SJCRH30 (cell line): Measurements from ENCODE around the gene OR4Q2. TPM values are rescaled to one million over a fixed set of nuclear protein-coding genes. Genes with fewer than 3 reads are reported as not detected.
"Not testable (repeated sequence)": the region's sequence is repeated elsewhere in the genome, so short reads cannot be mapped to it uniquely, and the experiment has no call there.

Experiments used
- DNase-seq, 2 experiments: peaks; one replicate each; pipeline ENCODE4 v3.0.0-alpha.2; 2015 to 2020
- H3K27ac ChIP-seq: fragments of 250-450 bp; sonication (Bioruptor Pico); 2 replicates; pipeline ENCODE4 v1.5.1; 2020; ENCODE audit warnings: mild to moderate bottlenecking, moderate library complexity
- H3K27me3 ChIP-seq: fragments of 250-450 bp; sonication (Bioruptor Pico); 2 replicates; pipeline ENCODE4 v1.5.1; 2020; ENCODE audit warnings: mild to moderate bottlenecking, moderate library complexity
- H3K36me3 ChIP-seq: fragments of 250-450 bp; sonication (Bioruptor Pico); 2 replicates; pipeline ENCODE4 v1.5.1; 2020; ENCODE audit warnings: mild to moderate bottlenecking, moderate library complexity
- H3K4me1 ChIP-seq: fragments of 250-450 bp; sonication (Bioruptor Pico); 2 replicates; pipeline ENCODE4 v1.5.1; 2020; ENCODE audit warnings: mild to moderate bottlenecking, moderate library complexity
- H3K4me3 ChIP-seq: fragments of 250-450 bp; sonication (Bioruptor Pico); 2 replicates; pipeline ENCODE4 v1.5.1; 2020; ENCODE audit warnings: mild to moderate bottlenecking, moderate library complexity
- H3K9me3 ChIP-seq: fragments of 250-450 bp; sonication (Bioruptor Pico); replicated peaks from 2 replicates; pipeline ENCODE4 v1.5.1; 2020; ENCODE audit warnings: mild to moderate bottlenecking, moderate library complexity
- total RNA-seq: library from RNA; depleted of rRNA; stranded (reverse); fragments of >200 nt; shearing (Covaris generic); gene quantifications from 2 replicates; pipeline ENCODE4 v1.2.3, GENCODE V29; 2014; rRNA removed

The OR4Q2 gene
- total RNA-seq: not detected in 2 replicates

GRCh38 chr14:20001863-20002262 is at the start of gene OR4Q2:
Gene OR4Q2 (plus strand): TSS chr14:20002163.
- Histone ChIP-seq H3K4me1 (no peaks in the 10 kb centered on the region), H3K4me3 (no peak within 1 kb of the TSS), H3K36me3 (no peaks in the 10 kb centered on the region), H3K9me3 (no peaks in the 10 kb centered on the region), H3K27ac (no peak within 1 kb of the TSS), H3K27me3 (no peaks in the 10 kb centered on the region)
- no peak for DNase-seq

- not testable (repeated sequence) for H3K36me3 ChIP-seq, H3K27ac ChIP-seq, DNase-seq, H3K9me3 ChIP-seq, H3K4me1 ChIP-seq, H3K27me3 ChIP-seq, H3K4me3 ChIP-seq
Observed at GRCh38 chr14:19969735-19970134, 32.2 kb upstream of the OR4Q2 start.

- no peak overlapping the region for H3K27ac ChIP-seq
- H3K36me3 ChIP-seq: no peaks in the 10 kb centered on the region
- H3K9me3 ChIP-seq: no peaks in the 10 kb centered on the region
- no peak for DNase-seq
- H3K4me1 ChIP-seq: no peaks in the 10 kb centered on the region
- no peaks in the 10 kb centered on the region for H3K27me3 ChIP-seq
- no peak overlapping the region for H3K4me3 ChIP-seq
Observed at GRCh38 chr14:19974844-19975243, 27.1 kb upstream of the OR4Q2 start.

GRCh38 chr14:19975291-19975690 is 26.7 kb upstream of the OR4Q2 start, which contains the start of gene OR4K15:
Gene OR4K15 (plus strand): TSS chr14:19975591. CDS start chr14:19975591, 0 bp downstream.
- H3K4me3 ChIP-seq: no peak within 1 kb of the TSS
- no peaks in the 10 kb centered on the region for H3K9me3 ChIP-seq
- no peaks in the 10 kb centered on the region for H3K36me3 ChIP-seq
- no peaks in the 10 kb centered on the region for H3K4me1 ChIP-seq
- no peak for DNase-seq
- H3K27ac ChIP-seq: no peak within 1 kb of the TSS
- no peaks in the 10 kb centered on the region for H3K27me3 ChIP-seq

- H3K27ac ChIP-seq: no peak overlapping the region
- H3K9me3 ChIP-seq: no peaks in the 10 kb centered on the region
- no peak overlapping the region for H3K4me3 ChIP-seq
- DNase-seq: no peak
- H3K4me1 ChIP-seq: no peaks in the 10 kb centered on the region
- no peaks in the 10 kb centered on the region for H3K36me3 ChIP-seq
- H3K27me3 ChIP-seq: no peaks in the 10 kb centered on the region
Observed at GRCh38 chr14:19993438-19993837, 8.5 kb upstream of the OR4Q2 start.

- no peaks in the 10 kb centered on the region for H3K4me1 ChIP-seq
- no peaks in the 10 kb centered on the region for H3K27me3 ChIP-seq
- H3K4me3 ChIP-seq: no peak overlapping the region
- no peaks in the 10 kb centered on the region for H3K9me3 ChIP-seq
- H3K27ac ChIP-seq: no peak overlapping the region
- no peaks in the 10 kb centered on the region for H3K36me3 ChIP-seq
- DNase-seq: no peak
Observed at GRCh38 chr14:20002319-20002718, 356 bp downstream of the OR4Q2 start.

- no peak overlapping the region for H3K4me3 ChIP-seq
- no peaks in the 10 kb centered on the region for H3K4me1 ChIP-seq
- H3K27me3 ChIP-seq: no peaks in the 10 kb centered on the region
- H3K9me3 ChIP-seq: no peaks in the 10 kb centered on the region
- no peak for DNase-seq
- H3K36me3 ChIP-seq: no peaks in the 10 kb centered on the region
- no peak overlapping the region for H3K27ac ChIP-seq
Observed at GRCh38 chr14:20008156-20008555, 6.2 kb downstream of the OR4Q2 start.

GRCh38 chr14:20019257-20019865 is 17.4 kb downstream of the OR4Q2 start, which contains the start of gene OR4K14:
Gene OR4K14 (minus strand): TSS chr14:20019307. CDS start chr14:20015193, 4,114 bp downstream.
- DNase-seq: no peak
- Histone ChIP-seq H3K27ac (no peak within 1 kb of the TSS), H3K4me1 (no peaks in the 10 kb centered on the region), H3K27me3 (no peaks in the 10 kb centered on the region), H3K36me3 (no peaks in the 10 kb centered on the region), H3K9me3 (no peaks in the 10 kb centered on the region), H3K4me3 (no peak within 1 kb of the TSS)

GRCh38 chr14:20031058-20031457 is 29.1 kb downstream of the OR4Q2 start:
- Histone ChIP-seq H3K9me3 (no peaks in the 10 kb centered on the region), H3K27me3 (no peaks in the 10 kb centered on the region; the same call in 1 of the 2 replicates), H3K4me1 (no peaks in the 10 kb centered on the region), H3K27ac (no peak overlapping the region), H3K4me3 (no peak overlapping the region), H3K36me3 (no peaks in the 10 kb centered on the region)
- DNase-seq: no peak

- Histone ChIP-seq H3K4me1 (no peaks in the 10 kb centered on the region), H3K9me3 (no peaks in the 10 kb centered on the region), H3K27ac (no peak overlapping the region), H3K36me3 (no peaks in the 10 kb centered on the region), H3K27me3 (no peaks in the 10 kb centered on the region), H3K4me3 (no peak overlapping the region)
- no peak for DNase-seq
Observed at GRCh38 chr14:20035449-20035848, 33.5 kb downstream of the OR4Q2 start.

- Histone ChIP-seq H3K4me1 (no peaks in the 10 kb centered on the region), H3K27me3 (no peaks in the 10 kb centered on the region), H3K9me3 (no peaks in the 10 kb centered on the region), H3K36me3 (no peaks in the 10 kb centered on the region), H3K4me3 (no peak within 1 kb of the TSS), H3K27ac (no peak within 1 kb of the TSS)
- DNase-seq: no peak
Observed at GRCh38 chr14:20035938-20036337, 34.0 kb downstream of the OR4Q2 start, which contains the start of gene OR4K13. Gene OR4K13 (minus strand): TSS chr14:20036038. CDS start chr14:20034758, 1,280 bp downstream.

- Histone ChIP-seq H3K36me3 (no peaks in the 10 kb centered on the region), H3K27ac (no peak overlapping the region), H3K9me3 (no peaks in the 10 kb centered on the region), H3K27me3 (no peaks in the 10 kb centered on the region), H3K4me3 (no peak overlapping the region), H3K4me1 (no peaks in the 10 kb centered on the region)
- no peak for DNase-seq
Observed at GRCh38 chr14:20044243-20044642, 42.3 kb downstream of the OR4Q2 start.

- no peak overlapping the region for H3K27ac ChIP-seq
Observed at GRCh38 chr14:20048202-20048601, 46.2 kb downstream of the OR4Q2 start.

More at GRCh38 chr14:20048202-20048601, 46.2 kb downstream of the OR4Q2 start:
- Histone ChIP-seq H3K4me3 (no peak overlapping the region), H3K9me3 (no peaks in the 10 kb centered on the region), H3K4me1 (no peaks in the 10 kb centered on the region), H3K27me3 (0 out of 2 replicates have a peak, but pooled peaks cover 3% of the 10 kb centered on the region), H3K36me3 (no peaks in the 10 kb centered on the region)
- no peak for DNase-seq
